Right atrium auricular region (tissue), 2 donors: ENCODE results near the gene ERC2. TPM values are rescaled to one million over a fixed set of nuclear protein-coding genes. Genes with fewer than 3 reads are reported as not detected.
"Not testable (repeated sequence)": the region's sequence is repeated elsewhere in the genome, so short reads cannot be mapped to it uniquely, and the experiment has no call there.

Experiments used
- DNase-seq: peaks from one replicate; pipeline ENCODE4 v3.0.0-alpha.2; 2019; ENCODE audit warnings: low spot score
- H3K27ac ChIP-seq, 2 donors: fragments of 200-600 bp; sonication (generic); 1 replicate in 1 of 2; 2 replicates in 1 of 2; pipeline ENCODE4 v1.5.1; 2016 to 2019
- H3K27me3 ChIP-seq, 2 donors: fragments of 200-600 bp; sonication (generic); one replicate each; pipeline versions ENCODE4 v1.5.1 to v1.6.0; 2017 to 2019
- H3K36me3 ChIP-seq: fragments of 200-600 bp; sonication (generic); one replicate; pipeline ENCODE4 v1.5.1; 2016
- H3K4me1 ChIP-seq, 2 donors: fragments of 200-600 bp; sonication (generic); one replicate each; pipeline versions ENCODE4 v1.5.1 to v1.6.0; 2017 to 2019
- H3K4me3 ChIP-seq, 2 donors: fragments of 200-600 bp; sonication (generic); 1 replicate in 1 of 2; 2 replicates in 1 of 2; pipeline ENCODE4 v1.5.1; 2017 to 2019; ENCODE audit warnings: mild to moderate bottlenecking in 1 of 2, moderate library complexity in 1 of 2
- H3K9me3 ChIP-seq, 2 donors: fragments of 200-600 bp; sonication (generic); one replicate each; pipeline ENCODE4 v1.5.1; 2019
- total RNA-seq, 2 donors: library from RNA; depleted of rRNA; stranded (reverse); fragments of >200 nt; gene quantifications; one replicate each; pipeline ENCODE4 v1.1.0, GENCODE V29; 2016
- TF ChIP-seq, protein P1 (sequence below), 2 donors: fragments of 200-600 bp; sonication (generic); IDR thresholded peaks; one replicate each; pipeline ENCODE4 v1.5.1; 2019; ENCODE audit warnings: antibody characterized with exemption in 2 of 2

ERC2 gene
- total RNA-seq, 2 donors from 2014 or later, result 2.9 to 4.0 TPM

DNA sequence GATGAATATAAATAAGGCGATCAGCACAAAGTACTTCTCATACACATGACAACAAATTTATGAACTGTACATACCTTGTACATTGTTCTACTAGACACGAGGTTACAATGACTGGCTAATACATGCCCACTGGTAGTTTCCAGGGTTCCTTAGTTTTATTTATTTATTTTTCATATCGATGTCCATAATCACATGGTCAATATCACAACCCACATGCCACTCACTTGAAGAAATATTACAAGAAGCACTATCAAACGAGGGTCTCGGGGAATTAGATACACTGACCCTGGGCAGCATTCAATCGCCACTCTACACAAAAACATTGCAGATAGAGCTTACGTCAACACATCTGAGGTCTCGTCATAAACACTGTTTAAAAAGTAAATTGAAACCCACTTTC, 959.9 kb downstream of the ERC2 start:
- H3K36me3 ChIP-seq, result no peaks in the 10 kb centered on the region
- no peak overlapping the region for H3K27ac ChIP-seq
- TF ChIP-seq, protein P1, sequence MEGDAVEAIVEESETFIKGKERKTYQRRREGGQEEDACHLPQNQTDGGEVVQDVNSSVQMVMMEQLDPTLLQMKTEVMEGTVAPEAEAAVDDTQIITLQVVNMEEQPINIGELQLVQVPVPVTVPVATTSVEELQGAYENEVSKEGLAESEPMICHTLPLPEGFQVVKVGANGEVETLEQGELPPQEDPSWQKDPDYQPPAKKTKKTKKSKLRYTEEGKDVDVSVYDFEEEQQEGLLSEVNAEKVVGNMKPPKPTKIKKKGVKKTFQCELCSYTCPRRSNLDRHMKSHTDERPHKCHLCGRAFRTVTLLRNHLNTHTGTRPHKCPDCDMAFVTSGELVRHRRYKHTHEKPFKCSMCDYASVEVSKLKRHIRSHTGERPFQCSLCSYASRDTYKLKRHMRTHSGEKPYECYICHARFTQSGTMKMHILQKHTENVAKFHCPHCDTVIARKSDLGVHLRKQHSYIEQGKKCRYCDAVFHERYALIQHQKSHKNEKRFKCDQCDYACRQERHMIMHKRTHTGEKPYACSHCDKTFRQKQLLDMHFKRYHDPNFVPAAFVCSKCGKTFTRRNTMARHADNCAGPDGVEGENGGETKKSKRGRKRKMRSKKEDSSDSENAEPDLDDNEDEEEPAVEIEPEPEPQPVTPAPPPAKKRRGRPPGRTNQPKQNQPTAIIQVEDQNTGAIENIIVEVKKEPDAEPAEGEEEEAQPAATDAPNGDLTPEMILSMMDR (IDR thresholded peaks at IDR 0.05), result no peak
- DNase-seq, result no peak
- no peaks in the 10 kb centered on the region for H3K9me3 ChIP-seq
- no peaks in the 10 kb centered on the region for H3K27me3 ChIP-seq
- no peak overlapping the region for H3K4me3 ChIP-seq
- no peaks in the 10 kb centered on the region for H3K4me1 ChIP-seq

DNA sequence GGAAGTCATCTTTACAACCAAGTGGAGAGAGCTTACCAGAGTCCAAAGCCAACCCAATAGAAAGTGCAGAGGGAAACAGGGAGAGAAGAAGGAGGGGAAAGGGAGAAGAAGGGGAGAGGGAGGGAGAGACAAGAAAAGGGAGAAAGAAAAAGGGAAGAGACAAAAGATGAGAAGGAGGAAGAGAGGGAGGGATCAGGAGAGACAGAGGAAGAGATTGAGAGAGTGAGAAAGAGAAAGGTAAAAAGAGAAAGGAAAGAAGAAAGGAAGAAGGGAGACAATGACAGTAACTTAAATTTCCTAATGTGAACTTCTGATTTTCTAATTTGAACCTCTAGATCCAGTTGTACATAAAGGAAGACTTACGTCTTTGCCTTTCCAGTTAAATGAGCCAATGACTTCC, 960.5 kb downstream of the ERC2 start:
- Histone ChIP-seq H3K36me3 (no peaks in the 10 kb centered on the region), H3K9me3 (no peaks in the 10 kb centered on the region), H3K4me3 (no peak overlapping the region), H3K27ac (no peak overlapping the region), H3K27me3 (no peaks in the 10 kb centered on the region), H3K4me1 (no peaks in the 10 kb centered on the region)
- DNase-seq, result no peak
- TF ChIP-seq, protein P1 (IDR thresholded peaks at IDR 0.05), result no peak

DNA sequence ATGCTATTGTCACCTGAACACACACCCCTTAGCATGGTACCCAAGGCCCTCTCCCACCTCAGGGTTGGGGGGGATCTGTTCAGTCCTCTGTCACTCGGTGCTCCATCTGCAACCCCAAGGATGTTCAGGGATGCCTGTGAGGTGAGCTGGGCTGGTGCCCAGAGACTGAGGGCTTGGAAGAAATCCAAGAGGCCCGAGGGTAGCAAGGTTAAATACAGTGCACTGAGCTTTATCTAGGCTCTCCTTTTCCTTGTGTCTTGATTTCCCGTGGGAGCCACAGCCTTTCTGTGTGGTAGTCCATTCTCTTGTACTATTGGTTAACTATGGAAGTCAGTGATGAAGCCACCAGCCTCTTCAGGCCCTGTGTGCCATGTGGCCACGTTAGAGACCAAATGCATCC, 962.5 kb downstream of the ERC2 start:
- H3K36me3 ChIP-seq, result no peaks in the 10 kb centered on the region

DNA sequence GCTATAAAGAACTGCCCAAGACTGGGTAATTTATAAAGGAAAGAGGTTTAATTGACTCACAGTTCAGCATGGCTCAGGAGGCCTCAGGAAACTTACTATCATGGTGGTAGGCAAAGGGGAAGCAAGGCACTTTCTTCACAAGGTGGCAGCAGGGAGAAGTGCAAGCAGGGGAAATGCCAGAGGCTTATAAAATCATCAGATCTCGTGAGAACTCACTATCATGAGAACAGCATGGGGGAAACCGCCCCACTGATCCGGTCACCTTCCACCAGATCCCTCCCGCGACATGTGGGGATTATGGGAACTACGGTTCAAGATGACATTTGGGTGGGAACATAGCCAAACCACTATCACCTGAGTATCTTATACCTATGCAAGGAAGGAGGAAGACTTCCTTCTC, 963.2 kb downstream of the ERC2 start:
- H3K27ac ChIP-seq, H3K4me1 ChIP-seq, H3K9me3 ChIP-seq, H3K27me3 ChIP-seq, DNase-seq, H3K36me3 ChIP-seq, H3K4me3 ChIP-seq: not testable (repeated sequence)
- TF ChIP-seq, protein P1 (IDR thresholded peaks at IDR 0.05), result peak; percentile 17 to 52

More for the DNA sequence above, 962.5 kb downstream of the ERC2 start:
- TF ChIP-seq, protein P1 (IDR thresholded peaks at IDR 0.05), result no peak
- no peak overlapping the region for H3K27ac ChIP-seq
- no peaks in the 10 kb centered on the region for H3K4me1 ChIP-seq
- H3K27me3 ChIP-seq, result no peaks in the 10 kb centered on the region
- no peaks in the 10 kb centered on the region for H3K9me3 ChIP-seq
- H3K4me3 ChIP-seq, result no peak overlapping the region
- no peak for DNase-seq

DNA sequence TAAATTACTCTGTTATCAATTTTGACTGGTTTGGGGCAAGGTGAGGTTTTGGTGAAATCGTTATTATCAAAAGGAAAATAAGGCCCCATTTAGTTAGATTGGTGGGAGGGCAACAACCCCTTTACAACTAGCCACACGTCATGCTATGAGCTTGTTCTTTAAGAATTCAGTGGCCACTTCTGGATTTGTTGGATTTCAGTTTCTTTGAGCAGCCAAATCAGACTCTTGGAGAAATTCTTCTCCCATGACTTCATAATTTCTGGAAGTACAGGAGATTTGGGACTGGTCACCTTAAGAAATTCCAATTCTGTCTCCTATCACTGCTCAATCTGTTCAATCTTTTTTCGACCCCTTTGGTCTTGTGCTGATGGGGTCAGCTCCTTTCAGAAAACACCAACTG, 966.4 kb downstream of the ERC2 start:
- TF ChIP-seq, protein P1 (IDR thresholded peaks at IDR 0.05), result no peak
- Histone ChIP-seq H3K4me1 (no peaks in the 10 kb centered on the region), H3K27ac (no peak overlapping the region), H3K27me3 (no peaks in the 10 kb centered on the region), H3K36me3 (no peaks in the 10 kb centered on the region), H3K4me3 (no peak overlapping the region), H3K9me3 (no peaks in the 10 kb centered on the region)
- DNase-seq, result no peak

DNA sequence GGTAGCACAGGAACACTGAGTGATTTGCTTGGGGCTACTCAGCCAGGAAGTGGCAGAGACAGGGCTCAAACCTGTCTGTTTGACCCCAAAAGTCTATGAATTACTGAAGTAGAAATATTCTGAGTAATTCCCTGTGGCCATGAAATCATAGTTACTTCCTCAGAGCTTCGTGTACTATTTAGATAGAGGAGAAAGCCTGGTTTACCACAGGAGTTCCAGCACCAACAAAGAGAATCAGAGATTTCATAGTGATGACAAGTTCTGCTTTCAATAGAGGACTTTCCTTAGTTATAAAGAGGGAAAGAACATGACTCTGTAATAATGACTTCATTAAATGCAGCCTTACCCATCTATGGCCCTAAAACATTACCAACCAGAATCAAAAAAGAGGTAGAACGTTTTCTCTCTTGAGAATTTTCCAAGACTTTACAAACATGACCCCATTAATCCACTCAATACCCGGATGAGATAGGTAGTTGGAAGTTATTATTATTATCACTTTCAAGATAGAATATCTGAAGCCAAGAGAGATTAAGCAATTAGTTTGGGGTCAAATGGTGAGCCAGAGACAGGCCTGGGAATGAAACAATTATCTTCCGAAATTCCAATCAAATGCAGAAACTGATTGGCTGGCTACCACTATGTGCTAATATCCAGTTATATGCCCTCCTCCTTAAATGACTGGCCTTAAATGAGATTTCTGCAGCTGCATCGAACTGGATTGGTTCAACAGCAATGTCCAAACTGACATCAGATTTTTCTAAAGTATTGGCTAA, 967.5 kb downstream of the ERC2 start:
- DNase-seq, result no peak
- no peak overlapping the region for H3K4me3 ChIP-seq
- no peaks in the 10 kb centered on the region for H3K27me3 ChIP-seq
- no peaks in the 10 kb centered on the region for H3K9me3 ChIP-seq
- no peak overlapping the region for H3K27ac ChIP-seq
- TF ChIP-seq, protein P1 (IDR thresholded peaks at IDR 0.05), result no peak
- H3K4me1 ChIP-seq, result no peaks in the 10 kb centered on the region
- H3K36me3 ChIP-seq, result no peaks in the 10 kb centered on the region
